ENCODE data around the gene MKLN1.

DNA sequence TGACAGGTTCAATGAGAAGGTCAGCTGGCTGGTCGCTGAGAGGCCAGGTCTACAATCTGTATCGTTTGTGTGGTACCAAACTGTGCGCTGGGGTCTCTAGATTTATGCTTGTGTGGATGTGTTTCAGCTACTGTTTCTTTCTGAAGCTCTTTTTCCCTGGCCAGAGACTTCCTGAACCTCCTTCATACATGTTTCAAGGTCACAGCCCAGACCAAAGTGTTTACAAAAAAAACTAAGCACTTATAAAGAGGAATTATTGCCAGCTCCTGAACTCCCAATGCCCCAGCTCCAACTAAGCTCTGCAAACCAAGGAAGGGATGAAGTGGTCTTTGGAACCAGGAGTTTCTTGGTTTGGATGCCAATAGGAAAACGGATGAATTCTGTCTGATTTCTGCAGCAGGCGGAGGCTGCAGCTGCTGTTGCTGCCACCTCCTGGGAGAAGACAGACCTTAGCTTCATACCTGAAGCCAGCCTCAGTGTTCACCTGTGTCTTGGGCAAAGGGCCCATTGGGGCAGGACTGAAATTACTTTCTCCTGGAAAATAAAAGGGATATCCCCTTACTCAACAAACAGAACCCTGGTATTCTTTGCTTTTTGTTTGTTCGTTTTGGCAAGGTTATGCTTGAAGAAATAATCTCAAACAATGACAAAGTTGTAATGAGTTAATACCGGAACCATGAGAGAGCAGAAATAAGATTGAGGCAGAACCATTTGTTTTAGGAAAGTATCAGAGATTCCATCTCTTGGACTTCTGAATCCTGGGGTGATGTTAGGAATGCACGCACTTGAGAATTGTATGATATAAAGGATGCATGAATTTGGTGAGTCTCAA, 24.6 kb upstream of the MKLN1 start:
- TF ChIP-seq, protein P1, sequence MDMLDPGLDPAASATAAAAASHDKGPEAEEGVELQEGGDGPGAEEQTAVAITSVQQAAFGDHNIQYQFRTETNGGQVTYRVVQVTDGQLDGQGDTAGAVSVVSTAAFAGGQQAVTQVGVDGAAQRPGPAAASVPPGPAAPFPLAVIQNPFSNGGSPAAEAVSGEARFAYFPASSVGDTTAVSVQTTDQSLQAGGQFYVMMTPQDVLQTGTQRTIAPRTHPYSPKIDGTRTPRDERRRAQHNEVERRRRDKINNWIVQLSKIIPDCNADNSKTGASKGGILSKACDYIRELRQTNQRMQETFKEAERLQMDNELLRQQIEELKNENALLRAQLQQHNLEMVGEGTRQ (IDR thresholded peaks at IDR 0.05; ENCODE audit: low read depth, low read length), result no peak
- TF ChIP-seq CTCF (conservative IDR thresholded peaks at IDR 0.05; ENCODE audit: low read depth, low read length), result peak; percentile 38; the same call in 1 of the 2 replicates
- TF ChIP-seq MAZ (IDR thresholded peaks at IDR 0.05; ENCODE audit: borderline replicate concordance, low read depth, low read length), result no peak
- TF ChIP-seq RCOR1 (IDR thresholded peaks at IDR 0.05; ENCODE audit: insufficient replicate concordance, low read length), result no peak
- TF ChIP-seq MAFK (IDR thresholded peaks at IDR 0.05; ENCODE audit: low read depth, low read length), result no peak
- TF ChIP-seq POLR2A (IDR thresholded peaks at IDR 0.05; ENCODE audit: low read depth, low read length), result no peak
- TF ChIP-seq FOS (IDR thresholded peaks at IDR 0.05; ENCODE audit: low read depth, low read length), result no peak
- no peak for TF ChIP-seq BHLHE40 (IDR thresholded peaks at IDR 0.05; ENCODE audit: low read depth, low read length)
- peak; percentile 44 for TF ChIP-seq SMC3 (IDR thresholded peaks at IDR 0.05; ENCODE audit: low read depth, low read length)
- TF ChIP-seq RAD21 (IDR thresholded peaks at IDR 0.05; ENCODE audit: low read length), result peak; percentile 66
- no peak for TF ChIP-seq CEBPB (IDR thresholded peaks at IDR 0.05; ENCODE audit: low read depth, low read length)
